GM23338 (cell line): Measurements from ENCODE around the gene BABAM1. TPM values are rescaled to one million over a fixed set of nuclear protein-coding genes. Genes with fewer than 3 reads are reported as not detected.
A peak's percentile ranks its signal among the peaks of the same experiment; 100 is the strongest.

Experiments used
- ATAC-seq: fragments of 200-7000 bp; cut with Tn5 transposase; 3 replicates; pipeline ENCODE4 v1.9.1; 2020
- DNase-seq: peaks from one replicate; pipeline ENCODE4 v3.0.0-alpha.2; 2015; ENCODE audit warnings: low spot score
- H2AFZ ChIP-seq: fragments of 200-600 bp; sonication (generic); 2 replicates; pipeline ENCODE4 v1.8.0; 2016; ENCODE audit warnings: antibody characterized with exemption, mild to moderate bottlenecking, moderate library complexity
- H3F3A ChIP-seq: fragments of 200-600 bp; sonication (generic); replicated peaks from 2 replicates; pipeline ENCODE4 v1.8.0; 2017; ENCODE audit warnings: antibody characterized with exemption, mixed run types, low read depth
- H3K27ac ChIP-seq: fragments of 200-600 bp; sonication (generic); 2 replicates; pipeline ENCODE4 v1.6.1; 2016; ENCODE audit warnings: low read depth
- H3K27me3 ChIP-seq: fragments of 200-600 bp; sonication (generic); 2 replicates; pipeline ENCODE4 v1.8.0; 2016; ENCODE audit warnings: mild to moderate bottlenecking, mixed run types, moderate library complexity; ENCODE audit not compliant: insufficient read depth
- H3K36me3 ChIP-seq: fragments of 200-600 bp; sonication (generic); 2 replicates; pipeline ENCODE4 v1.8.0; 2016; ENCODE audit warnings: mild to moderate bottlenecking; ENCODE audit not compliant: insufficient read depth
- H3K4me1 ChIP-seq: fragments of 200-600 bp; sonication (generic); 2 replicates; pipeline ENCODE4 v1.8.0; 2016; ENCODE audit warnings: mild to moderate bottlenecking, moderate library complexity; ENCODE audit not compliant: insufficient read depth
- H3K4me2 ChIP-seq: fragments of 200-600 bp; sonication (generic); 2 replicates; pipeline ENCODE4 v1.7.1; 2017; ENCODE audit warnings: mixed run types
- H3K4me3 ChIP-seq: fragments of 200-600 bp; sonication (generic); 2 replicates; pipeline ENCODE4 v1.6.1; 2016; ENCODE audit warnings: mixed run types
- H3K79me2 ChIP-seq: fragments of 200-600 bp; sonication (generic); replicated peaks from 2 replicates; pipeline ENCODE4 v1.8.0; 2017; ENCODE audit warnings: mild to moderate bottlenecking; ENCODE audit not compliant: insufficient read depth
- H3K9me2 ChIP-seq: fragments of 200-600 bp; sonication (generic); 2 replicates; pipeline ENCODE4 v1.8.0; 2017; ENCODE audit not compliant: insufficient read depth
- H4K20me1 ChIP-seq: fragments of 200-600 bp; sonication (generic); replicated peaks from 2 replicates; pipeline ENCODE4 v1.8.0; 2017; ENCODE audit warnings: mild to moderate bottlenecking; ENCODE audit not compliant: insufficient read depth
- H3K27ac Mint-ChIP-seq: 2 replicates; pipeline ENCODE4 v1.8.0; 2020; ENCODE audit warnings: inconsistent platforms, mild to moderate bottlenecking, moderate library complexity, mixed read lengths
- H3K27me3 Mint-ChIP-seq: 3 replicates; pipeline ENCODE4 v1.8.0; 2022; ENCODE audit warnings: low read depth, mild to moderate bottlenecking, moderate library complexity, mixed read lengths, inconsistent platforms; ENCODE audit not compliant: insufficient read depth, poor library complexity
- H3K36me3 Mint-ChIP-seq: 3 replicates; pipeline ENCODE4 v1.8.0; 2021; ENCODE audit warnings: low read depth, mild to moderate bottlenecking, inconsistent platforms, moderate library complexity, mixed read lengths
- H3K4me1 Mint-ChIP-seq: 3 replicates; pipeline ENCODE4 v1.8.0; 2020; ENCODE audit warnings: mild to moderate bottlenecking, inconsistent platforms, mixed read lengths
- H3K4me3 Mint-ChIP-seq: 3 replicates; pipeline ENCODE4 v1.8.0; 2021; ENCODE audit warnings: moderate library complexity, mild to moderate bottlenecking, inconsistent platforms, mixed read lengths
- H3K9me3 Mint-ChIP-seq: 3 replicates; pipeline ENCODE4 v1.8.0; 2020; ENCODE audit warnings: moderate library complexity, mild to moderate bottlenecking, inconsistent platforms, mixed read lengths
- CREB1 ChIP-seq: fragments of 250-450 bp; sonication (Bioruptor Pico); IDR thresholded peaks from 2 replicates; pipeline ENCODE4 v1.5.0; 2020; ENCODE audit warnings: low read depth, mild to moderate bottlenecking, moderate library complexity
- EZH2 ChIP-seq: fragments of 200-600 bp; sonication (generic); IDR thresholded peaks from one replicate; pipeline ENCODE4 v1.8.0; 2017; ENCODE audit warnings: antibody characterized with exemption, mild to moderate bottlenecking, low read depth; ENCODE audit not compliant: unreplicated experiment
- ZNF462 ChIP-seq: fragments of 250-450 bp; sonication (Bioruptor Pico); IDR thresholded peaks from 2 replicates; pipeline ENCODE4 v1.5.0; 2020; ENCODE audit warnings: mild to moderate bottlenecking, moderate library complexity
- polyA plus RNA-seq: library from polyadenylated mRNA; unstranded; fragments of >200 nt; fragmentation: Nextera tagmentation; extraction: Ambion mirVana; gene quantifications from 2 replicates; pipeline ENCODE4 v1.2.1, GENCODE V29; 2016
- total RNA-seq: library from RNA; depleted of rRNA; stranded (reverse); fragments of >200 nt; shearing (Covaris generic); gene quantifications from 2 replicates; pipeline ENCODE4 v1.2.3, GENCODE V29; 2014

Gene BABAM1
- total and polyA plus RNA-seq, 2 experiments from 2014 or later, result 78.1 to 95.0 TPM

GRCh38 chr19:17242431-17243208, 24.6 kb upstream of the BABAM1 start:
- Mint-ChIP-seq H3K27me3 (peaks cover 28% of the 10 kb centered on the region), H3K27ac (peak overlapping the region; percentile 56; the same call in 1 of the 2 replicates), H3K4me3 (peak overlapping the region; percentile 94), H3K4me1 (peaks cover 33% of the 10 kb centered on the region), H3K36me3 (peaks cover 22% of the 10 kb centered on the region), H3K9me3 (no peaks in the 10 kb centered on the region)
- ATAC-seq (no peak), DNase-seq (no peak)
- H4K20me1 ChIP-seq, result peaks cover 15% of the 10 kb centered on the region; the same call in 1 of the 2 replicates
- TF ChIP-seq ZNF462 (CRISPR knock-in tag), result no peak
- H2AFZ ChIP-seq, result no peak overlapping the region
- H3K36me3 ChIP-seq, result no peaks in the 10 kb centered on the region
- no peaks in the 10 kb centered on the region for H3K9me2 ChIP-seq
- peaks cover 20% of the 10 kb centered on the region for H3K4me1 ChIP-seq
- peak overlapping the region; percentile 93; the same call in 1 of the 2 replicates for H3K4me3 ChIP-seq
- H3K79me2 ChIP-seq, result peaks cover 60% of the 10 kb centered on the region
- peak overlapping the region; percentile 93 for H3K4me2 ChIP-seq
- H3K27ac ChIP-seq, result no peak overlapping the region
- no peaks in the 10 kb centered on the region for H3K27me3 ChIP-seq
- peaks cover 42% of the 10 kb centered on the region for H3F3A ChIP-seq

- Histone ChIP-seq H3K27ac (0 out of 2 replicates have a peak overlapping the region, but pooled peaks have one; percentile 80), H2AFZ (no peak overlapping the region), H3K4me1 (peaks cover 27% of the 10 kb centered on the region), H4K20me1 (peaks cover 15% of the 10 kb centered on the region; the same call in 1 of the 2 replicates), H3K4me3 (peak overlapping the region; percentile 93), H3K4me2 (peak overlapping the region; percentile 93), H3K36me3 (no peaks in the 10 kb centered on the region), H3K79me2 (peaks cover 53% of the 10 kb centered on the region), H3K9me2 (no peaks in the 10 kb centered on the region), H3F3A (peaks cover 39% of the 10 kb centered on the region), H3K27me3 (no peaks in the 10 kb centered on the region)
- Mint-ChIP-seq H3K36me3 (peaks cover 15% of the 10 kb centered on the region), H3K4me1 (peaks cover 38% of the 10 kb centered on the region), H3K27me3 (peaks cover 27% of the 10 kb centered on the region), H3K4me3 (peak overlapping the region; percentile 94), H3K27ac (peak overlapping the region; percentile 56; the same call in 1 of the 2 replicates), H3K9me3 (no peaks in the 10 kb centered on the region)
- no peak for DNase-seq
- no peak for ATAC-seq
- TF ChIP-seq CREB1 (CRISPR knock-in tag) (no peak), EZH2 (no peak), ZNF462 (CRISPR knock-in tag) (no peak)
These were observed 23.9 kb upstream of the BABAM1 start for GRCh38 chr19:17243211-17243829.
